Activated CD4-positive, CD25-positive, alpha-beta regulatory T cell (primary cell): ENCODE data around the gene UNC80.

Source experiments
- DNase-seq, 4 experiments: peaks; one replicate each; lab custom pipeline; 2025; lab: John Stamatoyannopoulos, UW

UNC80 gene

GRCh38 chr2:209911486-209911885, 139.9 kb downstream of the UNC80 start:
- DNase-seq: no peak

GRCh38 chr2:209913786-209914345, 142.2 kb downstream of the UNC80 start:
- DNase-seq: no peak

- no peak for DNase-seq
Observed at GRCh38 chr2:209917154-209917771, 145.6 kb downstream of the UNC80 start.

DNA sequence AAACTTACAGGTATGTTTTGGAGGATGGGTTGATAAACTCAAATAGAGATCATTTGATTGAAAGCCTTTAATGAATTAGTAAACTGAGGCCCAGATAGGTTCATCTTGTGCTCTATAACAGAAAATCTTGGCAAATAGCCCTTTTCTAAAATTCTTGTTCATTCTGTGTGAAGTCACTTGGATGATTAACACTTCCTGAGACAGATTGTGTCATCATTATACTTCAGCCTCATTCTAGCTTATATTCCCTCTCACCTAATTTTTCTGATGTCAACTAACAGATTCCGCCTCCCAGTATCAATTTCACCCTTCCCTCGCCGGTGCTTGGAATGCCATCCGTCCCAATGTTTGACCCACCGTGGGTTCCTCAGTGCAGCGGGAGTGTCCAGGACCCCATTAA, 146.6 kb downstream of the UNC80 start:
- no peak for DNase-seq

DNA sequence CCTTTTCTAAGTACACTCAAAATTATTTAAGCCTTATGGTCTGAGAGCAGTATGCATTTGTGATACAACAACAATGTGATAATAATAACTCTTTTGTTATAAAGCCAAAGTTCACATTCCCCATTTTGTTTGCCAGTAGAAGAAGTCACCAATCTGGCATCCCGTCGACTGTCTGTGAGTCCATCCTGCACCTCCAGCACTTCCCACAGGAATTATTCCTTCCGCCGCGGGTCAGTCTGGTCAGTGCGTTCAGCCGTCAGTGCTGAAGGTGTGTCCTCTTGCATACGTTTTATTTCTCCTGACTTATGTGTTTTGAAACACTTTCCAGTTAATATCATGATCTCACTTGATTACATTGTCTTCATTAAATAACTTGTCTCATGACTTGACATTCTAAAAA, 150.5 kb downstream of the UNC80 start:
- DNase-seq: no peak

DNA sequence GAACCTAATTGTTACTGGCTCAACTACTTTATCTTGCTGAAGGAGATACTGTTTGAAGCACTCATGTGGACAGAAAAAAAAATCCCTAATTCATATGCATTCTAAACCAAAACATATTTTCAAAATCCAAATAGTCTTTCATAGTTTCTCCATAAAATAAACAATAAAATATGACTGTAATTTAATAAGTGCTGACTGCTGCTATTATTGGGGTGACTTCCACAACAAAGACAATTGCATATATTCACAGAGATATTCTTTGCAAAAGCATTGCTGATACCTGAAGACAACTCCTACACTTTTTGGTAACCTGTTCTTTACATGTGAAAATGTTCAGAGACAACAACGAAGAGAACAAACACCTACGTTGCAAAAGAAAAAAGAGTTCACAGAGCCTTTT, 157.7 kb downstream of the UNC80 start:
- DNase-seq: no peak

DNA sequence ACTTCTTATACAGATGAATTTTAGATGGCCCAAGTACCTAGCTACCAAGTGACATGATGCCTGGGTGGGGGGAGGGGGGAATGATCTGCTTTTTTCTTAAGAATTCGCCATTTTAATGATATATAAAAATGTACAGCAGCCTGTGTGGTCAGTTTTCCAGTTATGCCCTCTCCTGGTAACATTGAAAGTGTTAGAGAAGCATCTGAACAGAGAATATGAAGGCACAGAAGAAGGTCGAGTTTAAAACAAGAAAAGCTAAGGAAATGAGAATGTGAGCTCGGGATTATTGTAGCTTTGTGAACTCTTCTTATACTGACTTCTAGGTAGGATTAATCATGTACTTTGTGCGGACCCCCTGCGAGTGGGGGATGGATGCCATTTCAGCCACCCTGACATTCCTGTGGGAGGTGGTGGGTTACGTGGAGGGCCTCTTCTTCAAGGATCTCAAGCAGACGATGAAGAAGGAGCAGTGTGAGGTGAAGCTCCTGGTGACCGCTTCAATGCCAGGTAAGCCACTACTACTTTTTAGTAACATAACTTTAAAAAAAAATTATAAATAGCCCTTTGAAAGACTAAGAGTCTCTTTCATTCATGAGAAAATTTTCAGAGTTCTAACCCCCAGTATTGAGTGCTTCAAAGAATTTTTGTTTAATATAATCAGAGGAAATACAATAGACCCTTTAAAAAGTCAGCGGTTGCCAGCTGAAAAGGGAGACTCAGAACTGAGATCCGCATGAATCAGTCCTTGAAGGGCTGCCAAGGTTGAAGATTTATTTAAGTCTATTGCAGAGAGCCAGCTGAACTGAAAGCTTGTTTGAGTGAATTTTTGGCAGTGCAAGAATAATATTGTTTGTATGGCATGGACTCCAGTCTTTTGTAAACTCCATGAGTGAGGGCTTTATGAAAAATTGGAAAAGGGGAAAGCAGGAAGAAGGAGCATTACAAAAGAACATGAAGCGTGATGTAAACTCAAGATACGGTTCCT, 162.2 kb downstream of the UNC80 start:
- DNase-seq: no peak

DNA sequence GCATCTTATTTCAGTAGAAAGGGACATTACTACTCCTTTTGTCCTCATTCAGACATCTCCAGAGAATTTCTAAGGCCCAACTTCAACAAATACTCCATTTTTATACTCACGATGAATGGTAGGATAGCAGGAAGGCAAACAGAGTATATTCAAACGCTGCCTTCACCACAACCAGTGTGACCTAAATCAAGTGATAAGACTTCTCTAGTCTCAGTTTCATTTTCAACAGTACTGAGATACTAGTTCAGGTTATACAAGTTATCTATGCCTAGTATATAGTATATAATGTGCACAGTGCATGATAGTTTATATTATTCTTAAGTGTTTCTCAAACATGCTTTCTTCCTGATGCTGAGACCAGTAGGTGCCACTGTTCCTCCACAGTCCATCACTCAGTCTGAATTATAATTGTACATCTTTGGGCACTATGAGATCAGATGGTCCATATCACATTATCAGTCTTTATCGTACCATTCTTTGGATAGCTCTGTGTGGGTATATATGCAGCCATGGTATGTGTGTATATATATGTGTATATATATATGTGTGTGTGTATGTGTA, 164.6 kb downstream of the UNC80 start:
- DNase-seq: no peak

DNA sequence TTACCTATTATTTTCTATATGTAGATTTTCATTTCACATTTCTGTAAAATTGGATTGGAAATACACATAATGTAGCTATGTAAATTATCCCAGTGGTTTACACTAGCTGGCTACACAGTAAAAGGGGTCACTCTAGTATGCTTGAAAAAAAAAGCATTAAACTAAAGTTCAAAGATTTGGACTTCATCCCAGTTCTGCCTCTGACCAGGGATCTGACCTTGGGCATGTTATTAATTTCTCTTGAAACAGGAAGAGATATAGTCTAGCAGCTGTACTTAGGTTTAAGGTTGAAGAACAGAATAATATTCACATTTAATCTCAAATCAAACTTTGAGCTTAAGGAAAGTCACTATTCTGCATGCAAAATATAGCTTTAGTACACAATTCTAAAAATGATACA, 166.3 kb downstream of the UNC80 start:
- no peak for DNase-seq

GRCh38 chr2:209938906-209939305, 167.3 kb downstream of the UNC80 start:
- DNase-seq: no peak

GRCh38 chr2:209940936-209941335, 169.3 kb downstream of the UNC80 start:
- no peak for DNase-seq

DNA sequence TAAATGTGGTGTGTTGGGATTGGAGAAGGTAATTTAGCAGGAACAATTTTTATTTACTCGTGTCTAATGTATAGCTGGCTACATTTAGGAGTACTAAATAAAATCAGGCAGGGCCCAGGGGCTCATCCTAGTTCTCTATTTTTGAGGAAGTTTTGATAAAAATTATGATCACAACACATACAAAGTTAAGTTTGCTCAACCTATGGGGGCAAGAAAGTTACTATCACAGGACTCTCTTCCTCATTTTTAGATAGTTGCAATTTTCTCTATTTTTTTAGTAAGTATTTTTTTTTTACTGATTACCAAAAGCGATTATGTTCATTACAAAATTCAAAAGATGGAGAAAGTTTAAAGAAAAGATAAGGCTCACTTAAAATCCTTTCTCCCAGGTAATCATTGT, 170.8 kb downstream of the UNC80 start:
- no peak for DNase-seq

DNA sequence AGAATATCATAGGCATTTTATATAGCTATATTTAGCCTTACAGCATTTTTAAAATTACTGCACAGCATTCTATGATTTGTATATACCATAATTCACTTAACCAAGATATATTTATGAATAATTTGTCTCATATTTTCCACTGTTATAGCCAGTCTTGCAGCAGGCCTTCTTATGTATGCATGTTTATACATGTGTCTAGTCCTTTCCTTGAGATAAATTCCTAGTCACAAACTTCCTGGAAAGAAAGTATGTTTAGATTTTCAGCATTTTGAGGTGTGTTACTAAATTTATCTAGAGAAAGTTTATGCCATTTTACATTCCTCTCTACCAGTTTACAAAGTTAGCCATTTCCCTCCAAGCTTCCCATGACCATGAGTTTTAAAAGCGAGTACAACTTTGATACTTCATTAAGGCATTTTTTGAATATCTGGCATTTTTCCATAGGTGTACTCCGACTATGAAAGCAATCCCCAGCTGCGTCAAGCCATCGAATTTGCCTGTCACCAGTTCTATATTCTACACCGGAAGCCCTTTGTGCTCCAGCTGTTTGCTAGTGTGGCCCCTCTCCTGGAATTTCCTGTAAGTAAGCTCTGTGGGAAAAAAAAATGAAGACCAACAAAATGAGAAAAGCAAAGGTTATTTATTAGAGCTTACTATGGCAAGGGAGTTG, 171.4 kb downstream of the UNC80 start:
- no peak for DNase-seq

DNA sequence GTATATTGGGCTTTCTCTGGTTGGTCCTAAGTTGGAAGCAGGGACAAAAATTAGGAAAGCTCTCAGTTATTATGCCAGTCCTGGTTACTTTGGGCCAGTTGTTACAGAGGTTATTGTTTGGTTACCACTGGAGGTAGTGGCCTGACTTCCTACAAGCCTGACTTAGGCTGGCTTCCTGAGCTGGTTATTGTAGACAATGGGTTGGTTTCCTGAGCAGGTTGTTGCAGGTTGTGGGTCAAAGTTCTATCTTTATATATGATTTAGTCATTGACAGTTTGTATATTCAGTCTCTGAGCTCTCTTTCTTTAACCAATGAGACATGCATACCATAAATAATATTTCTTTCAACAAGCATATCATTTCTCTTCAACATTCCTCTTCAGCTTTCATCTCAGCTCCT, 172.1 kb downstream of the UNC80 start:
- DNase-seq: no peak

DNA sequence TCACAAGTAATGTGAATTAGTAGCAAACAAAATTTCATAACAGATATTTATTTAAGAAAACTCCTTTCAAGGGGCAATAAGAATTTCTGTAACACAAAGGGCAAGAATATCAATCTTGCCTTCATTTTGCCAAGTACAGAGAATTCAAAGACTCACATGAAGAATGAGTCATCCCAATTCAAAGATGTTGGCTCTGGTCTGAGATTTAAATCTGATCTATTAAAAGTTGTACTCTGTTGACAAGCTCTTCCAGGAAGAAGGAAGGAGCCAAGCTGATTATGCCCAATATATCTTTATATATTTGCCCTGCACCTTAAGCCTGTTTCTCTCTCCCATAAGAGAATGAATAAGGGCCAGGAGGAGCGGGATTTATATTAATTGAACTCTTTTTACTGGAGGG, 174.9 kb downstream of the UNC80 start:
- no peak for DNase-seq

DNA sequence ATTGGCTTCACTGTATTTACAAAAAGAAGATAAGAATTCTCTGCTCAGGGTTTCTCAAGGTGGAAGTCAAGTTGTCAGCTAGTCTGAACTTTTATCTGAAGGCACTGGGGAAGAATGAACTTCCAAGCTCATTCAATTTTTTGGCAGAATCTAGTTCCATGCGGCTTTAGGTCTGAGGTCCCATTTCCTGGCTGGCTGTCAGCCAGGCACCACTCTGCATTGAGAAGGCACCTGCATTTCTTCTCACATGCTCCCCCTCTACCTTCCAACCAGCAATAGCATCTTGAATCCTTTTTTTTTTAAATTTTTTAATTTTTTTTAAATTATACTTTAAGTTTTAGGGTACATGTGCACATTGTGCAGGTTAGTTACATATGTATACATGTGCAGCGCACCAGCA, 184.6 kb downstream of the UNC80 start:
- no peak for DNase-seq

DNA sequence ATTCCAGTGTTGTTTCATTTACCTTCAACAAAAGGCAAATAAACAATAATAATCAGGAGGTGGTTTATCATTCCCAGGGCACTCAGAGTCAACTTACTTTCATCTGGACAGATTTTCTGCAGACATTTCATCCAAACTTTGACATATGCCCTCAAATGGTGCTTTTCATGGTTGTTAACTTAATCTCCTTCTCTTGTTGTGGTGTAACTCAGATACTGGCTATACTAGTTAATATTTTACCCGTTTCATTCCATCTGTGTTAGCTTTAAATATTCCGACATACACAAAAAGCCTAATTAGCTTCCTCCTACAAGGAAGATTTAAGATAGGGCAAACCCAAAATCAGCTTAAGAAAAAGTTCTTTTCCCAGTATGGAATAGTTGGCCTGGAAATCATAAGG, 186.4 kb downstream of the UNC80 start:
- DNase-seq: no peak

DNA sequence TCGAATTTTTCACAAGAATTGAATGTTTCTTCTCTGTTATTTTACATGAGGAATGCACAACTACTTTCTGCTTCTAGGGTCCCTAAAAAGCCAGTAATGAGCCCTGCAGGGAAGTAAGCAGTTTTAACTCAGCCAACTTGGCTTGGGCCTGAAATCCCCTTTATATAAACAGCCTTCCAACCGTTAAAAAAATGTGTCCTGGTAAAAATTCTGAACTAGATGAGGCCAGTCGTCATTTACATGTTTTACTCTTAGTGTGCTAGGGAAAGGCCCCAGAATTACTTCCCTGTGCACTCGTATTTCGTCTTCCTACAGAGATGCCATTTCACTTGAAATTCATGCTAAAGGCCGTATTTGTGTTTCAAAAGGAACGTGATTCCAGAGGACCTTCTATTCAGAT, 188.4 kb downstream of the UNC80 start:
- no peak for DNase-seq

- no peak for DNase-seq
Observed at GRCh38 chr2:209960676-209961630, 189.3 kb downstream of the UNC80 start.

- DNase-seq: no peak
Observed at GRCh38 chr2:209965723-209966122, 194.1 kb downstream of the UNC80 start.

DNA sequence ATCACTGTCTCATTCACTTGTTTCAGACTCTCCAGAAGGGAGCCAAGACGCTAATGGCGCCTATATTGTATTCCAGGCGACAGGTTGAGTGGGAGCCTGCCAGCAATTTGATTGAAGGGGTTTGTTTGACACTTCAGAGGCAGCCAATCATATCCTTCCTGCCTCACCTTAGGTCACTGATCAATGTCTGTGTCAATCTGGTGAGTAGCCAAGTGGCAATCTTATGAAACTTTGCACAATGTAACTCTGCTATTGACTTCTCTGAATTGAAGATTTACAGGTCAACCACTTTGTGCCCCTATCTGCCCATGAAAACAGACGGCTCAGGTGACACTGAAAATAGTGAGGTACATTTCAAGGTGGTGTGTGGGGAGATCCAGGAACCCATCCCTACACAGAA, 198.1 kb downstream of the UNC80 start:
- no peak for DNase-seq
